ENCODE results near the gene PPFIBP2.

PPFIBP2 gene

DNA sequence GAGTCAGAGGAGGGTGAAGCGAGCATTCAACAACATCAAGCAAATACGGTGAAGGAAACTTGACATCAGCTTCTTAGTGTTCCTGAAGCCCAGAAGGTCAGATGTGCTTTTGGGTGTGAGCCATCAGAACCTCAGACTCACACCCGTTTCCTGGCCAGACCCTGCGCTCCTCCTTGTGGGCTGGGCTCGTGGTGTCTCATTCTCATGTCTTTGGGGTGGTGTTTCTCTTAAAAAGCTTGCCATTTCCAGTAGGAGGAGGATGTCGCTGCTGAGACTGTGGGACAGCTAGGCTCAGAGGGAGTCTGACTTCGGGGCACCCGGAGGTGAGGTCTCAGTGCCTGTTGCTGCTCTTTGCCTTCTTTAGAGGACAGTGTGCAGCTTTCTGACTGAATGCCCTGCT, 24.2 kb downstream of the PPFIBP2 start:
- TF ChIP-seq, protein P1, sequence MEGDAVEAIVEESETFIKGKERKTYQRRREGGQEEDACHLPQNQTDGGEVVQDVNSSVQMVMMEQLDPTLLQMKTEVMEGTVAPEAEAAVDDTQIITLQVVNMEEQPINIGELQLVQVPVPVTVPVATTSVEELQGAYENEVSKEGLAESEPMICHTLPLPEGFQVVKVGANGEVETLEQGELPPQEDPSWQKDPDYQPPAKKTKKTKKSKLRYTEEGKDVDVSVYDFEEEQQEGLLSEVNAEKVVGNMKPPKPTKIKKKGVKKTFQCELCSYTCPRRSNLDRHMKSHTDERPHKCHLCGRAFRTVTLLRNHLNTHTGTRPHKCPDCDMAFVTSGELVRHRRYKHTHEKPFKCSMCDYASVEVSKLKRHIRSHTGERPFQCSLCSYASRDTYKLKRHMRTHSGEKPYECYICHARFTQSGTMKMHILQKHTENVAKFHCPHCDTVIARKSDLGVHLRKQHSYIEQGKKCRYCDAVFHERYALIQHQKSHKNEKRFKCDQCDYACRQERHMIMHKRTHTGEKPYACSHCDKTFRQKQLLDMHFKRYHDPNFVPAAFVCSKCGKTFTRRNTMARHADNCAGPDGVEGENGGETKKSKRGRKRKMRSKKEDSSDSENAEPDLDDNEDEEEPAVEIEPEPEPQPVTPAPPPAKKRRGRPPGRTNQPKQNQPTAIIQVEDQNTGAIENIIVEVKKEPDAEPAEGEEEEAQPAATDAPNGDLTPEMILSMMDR (IDR thresholded peaks at IDR 0.05): no peak

DNA sequence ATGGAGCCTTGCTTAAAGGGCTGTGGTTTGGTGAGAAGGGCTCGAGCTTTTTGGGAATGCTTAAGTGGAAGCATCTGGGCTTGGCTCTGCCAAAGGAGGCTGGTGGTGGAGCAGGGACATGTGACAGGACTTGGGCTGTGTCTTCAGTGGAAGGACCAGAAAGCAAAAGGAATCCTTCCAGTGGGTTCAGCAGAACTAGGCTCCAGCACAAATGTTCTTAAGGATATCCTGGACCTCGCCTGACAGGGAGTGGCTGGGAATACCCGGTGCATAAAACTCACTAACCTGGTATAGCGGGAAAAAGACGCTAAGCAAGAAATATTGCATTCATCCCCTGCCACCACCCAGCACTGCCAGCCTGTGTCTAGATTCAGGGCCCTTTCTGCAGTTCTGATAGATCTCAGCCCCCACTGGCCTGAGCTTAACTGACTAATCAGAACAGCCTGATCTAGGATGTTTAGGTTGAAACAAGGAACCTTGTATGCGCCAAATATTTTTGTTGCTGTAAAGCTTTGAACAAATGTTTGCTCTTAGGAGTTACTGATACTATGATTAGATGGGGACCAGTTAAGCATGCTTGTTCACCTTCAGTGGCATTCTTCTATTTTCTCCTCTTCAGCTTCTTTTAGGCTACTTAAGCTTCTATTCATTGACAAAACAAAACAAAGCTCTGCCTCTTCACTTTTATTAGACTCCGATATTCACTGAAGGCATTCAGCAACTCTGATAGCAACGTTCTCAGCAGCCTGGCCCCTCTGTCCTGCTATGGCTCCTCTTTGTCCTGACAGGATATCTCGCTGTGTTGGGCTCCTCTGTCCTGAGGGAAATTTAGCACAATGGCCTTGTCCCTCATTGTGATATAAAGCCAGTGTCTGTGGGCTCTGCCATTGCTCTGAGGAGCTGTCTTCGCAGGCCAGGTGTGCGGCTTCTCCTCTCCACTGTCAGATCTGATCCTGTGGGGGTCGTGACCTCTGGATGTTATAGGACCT, 25.0 kb downstream of the PPFIBP2 start:
- TF ChIP-seq, protein P1 (IDR thresholded peaks at IDR 0.05): no peak

DNA sequence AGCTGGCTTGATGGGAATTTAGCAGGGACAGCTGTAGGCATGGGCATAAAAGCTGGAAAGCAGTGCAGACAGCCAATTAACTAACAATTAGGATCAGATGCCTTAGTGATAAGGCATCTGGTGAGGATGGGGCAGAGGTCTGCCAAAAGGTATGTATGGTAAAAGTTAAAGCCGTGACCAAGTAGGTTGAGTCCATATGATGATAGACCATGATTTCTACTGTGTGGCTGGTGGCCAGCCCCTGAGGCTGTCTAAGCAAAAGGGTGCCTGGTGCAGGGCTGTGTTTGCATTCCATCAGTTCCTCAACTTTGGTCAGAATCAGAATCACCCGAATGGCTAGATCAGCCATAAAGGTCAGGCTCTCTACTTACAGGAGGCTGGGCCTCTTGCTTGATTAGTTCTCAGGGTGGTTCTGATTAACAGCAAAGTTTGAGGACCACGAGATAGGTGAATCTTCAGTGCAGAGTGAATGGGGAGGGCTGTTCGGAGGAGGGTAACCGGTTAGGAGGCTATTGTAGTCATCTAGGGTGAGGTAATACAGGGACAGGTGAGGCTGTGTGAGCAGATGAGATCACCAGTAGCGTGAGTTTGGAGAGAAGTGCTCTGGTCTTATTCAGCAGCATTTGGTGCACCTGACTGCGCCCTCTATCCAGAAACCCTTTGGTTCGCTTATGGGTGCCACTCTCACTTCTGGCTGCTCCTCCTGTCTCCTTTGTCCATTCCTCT, 27.2 kb downstream of the PPFIBP2 start:
- TF ChIP-seq, protein P1 (IDR thresholded peaks at IDR 0.05): no peak

DNA sequence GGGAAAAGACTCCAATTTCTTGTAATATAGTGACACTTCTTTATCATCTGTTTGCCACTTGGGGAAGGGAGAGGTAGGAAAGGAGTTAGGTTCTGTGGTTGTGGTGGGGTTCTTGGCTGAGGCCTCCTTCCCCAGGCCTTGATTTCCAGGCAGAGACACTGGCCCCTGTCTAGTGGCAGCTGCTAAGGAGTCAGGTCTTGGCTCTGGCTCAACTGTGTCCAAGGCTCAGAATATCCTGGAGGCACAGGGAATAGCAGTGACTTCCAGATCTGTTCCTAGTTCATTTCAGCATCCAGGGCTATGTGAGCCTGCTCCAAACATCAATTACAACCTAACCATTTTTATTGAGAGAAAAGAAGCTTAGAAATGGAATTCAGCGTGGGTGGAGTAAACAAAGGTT, 29.5 kb downstream of the PPFIBP2 start:
- TF ChIP-seq, protein P1 (IDR thresholded peaks at IDR 0.05): no peak

DNA sequence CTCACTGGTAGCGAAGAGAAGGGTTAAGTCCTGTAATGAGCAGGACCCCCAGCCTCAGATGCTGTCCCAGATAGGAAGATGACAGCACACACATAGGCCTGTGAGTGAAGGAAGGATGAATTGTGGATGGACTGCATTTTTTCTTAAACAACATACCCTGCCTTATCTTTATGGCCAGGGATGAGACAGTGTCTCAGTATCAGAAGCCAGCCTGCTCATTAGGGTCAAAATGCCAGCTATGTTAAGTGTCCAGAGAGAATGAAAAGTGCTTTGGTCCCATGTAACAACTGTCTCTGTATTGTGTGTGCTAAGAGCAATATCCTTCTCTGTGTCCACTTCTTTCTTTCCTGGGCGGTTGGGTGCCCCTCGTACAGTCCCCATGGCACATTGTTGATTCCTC, 30.2 kb downstream of the PPFIBP2 start:
- TF ChIP-seq, protein P1 (IDR thresholded peaks at IDR 0.05): no peak

DNA sequence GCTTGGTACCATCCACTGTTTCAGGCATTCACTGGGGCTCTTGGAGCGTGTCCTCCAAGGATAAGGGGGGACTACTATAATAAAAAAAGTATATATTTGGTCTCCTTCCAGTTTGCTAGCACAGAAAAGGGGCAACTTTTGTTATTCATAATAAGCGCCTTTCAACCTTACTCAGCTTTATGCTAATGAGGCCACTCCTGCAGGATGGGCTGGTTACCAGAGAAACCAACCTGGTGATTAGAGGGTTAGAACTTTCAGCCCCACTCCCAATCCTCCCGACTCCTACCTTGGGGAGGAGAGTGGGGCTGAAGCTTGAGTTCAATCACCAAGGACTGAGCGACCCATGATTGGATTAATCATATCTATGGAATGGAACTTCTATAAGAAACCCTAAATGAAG, 31.8 kb downstream of the PPFIBP2 start:
- TF ChIP-seq, protein P1 (IDR thresholded peaks at IDR 0.05): no peak

DNA sequence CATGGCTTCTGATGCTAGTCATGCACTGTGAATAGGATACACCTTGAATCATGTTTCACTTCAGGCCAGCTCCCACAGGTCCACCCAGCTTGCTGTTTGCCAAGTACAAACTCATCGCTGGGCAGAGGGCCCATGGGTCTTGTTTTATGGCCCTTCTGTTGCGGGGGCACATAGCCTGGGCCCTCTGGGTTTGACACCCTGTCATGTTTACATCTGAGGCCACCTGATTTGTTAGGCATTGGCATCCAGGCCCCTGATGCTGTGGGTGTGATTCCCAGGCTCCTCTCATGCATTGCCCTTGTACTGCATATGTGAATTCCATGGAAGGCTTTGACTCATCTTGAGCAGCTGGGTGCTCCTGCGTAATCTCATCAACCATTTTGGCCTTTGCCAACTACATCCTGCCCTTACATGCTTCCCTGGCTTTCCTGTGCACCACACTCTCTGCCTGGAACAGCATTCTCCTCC, 32.6 kb downstream of the PPFIBP2 start:
- TF ChIP-seq, protein P1 (IDR thresholded peaks at IDR 0.05): no peak

Data from LNCAP (cell line).